HPDE6-E6E7 (cell line): ENCODE data around the gene BICRA.

Experiments
- DNase-seq: peaks from one replicate; pipeline ENCODE4 v3.0.0; 2011; ENCODE audit warnings: missing footprints; ENCODE audit errors: extremely low spot score

The BICRA gene

DNA sequence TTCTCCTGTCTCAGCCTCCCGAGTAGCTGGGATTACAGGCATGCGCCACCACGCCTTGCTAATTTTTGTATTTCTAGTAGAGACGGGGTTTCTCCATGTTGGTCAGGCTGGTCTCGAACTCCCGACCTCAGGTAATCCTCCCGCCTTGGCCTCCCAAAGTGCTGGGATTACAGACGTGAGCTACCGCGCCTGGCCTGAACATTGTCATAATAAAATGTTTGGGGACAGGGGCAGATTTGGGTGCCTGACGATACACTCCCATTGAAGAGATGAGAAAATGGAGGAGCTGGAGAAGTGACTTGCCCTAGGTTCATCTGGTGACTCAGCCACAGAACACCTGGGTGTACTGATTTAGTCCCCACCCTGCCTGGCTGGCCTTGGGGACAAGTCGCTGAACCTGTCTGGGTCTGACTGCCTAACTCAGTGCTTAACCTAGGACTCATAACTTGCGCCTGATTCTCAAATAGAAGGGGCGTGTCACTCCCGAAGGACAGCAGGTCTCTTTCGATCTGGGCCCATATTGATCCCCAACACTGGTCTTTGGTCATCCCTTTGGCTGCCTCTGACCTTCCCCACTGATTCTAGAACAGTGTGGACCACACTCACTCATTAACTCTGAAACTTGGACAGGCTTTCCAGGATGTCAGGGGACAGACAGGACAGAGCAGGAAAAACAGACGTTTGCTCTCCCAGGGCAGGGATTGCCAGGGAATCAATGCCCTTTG is 7.6 kb upstream of the BICRA start:
- DNase-seq = no peak

- no peak for DNase-seq
These were observed 5.0 kb upstream of the BICRA start for GRCh38 chr19:47603706-47604565.

DNA sequence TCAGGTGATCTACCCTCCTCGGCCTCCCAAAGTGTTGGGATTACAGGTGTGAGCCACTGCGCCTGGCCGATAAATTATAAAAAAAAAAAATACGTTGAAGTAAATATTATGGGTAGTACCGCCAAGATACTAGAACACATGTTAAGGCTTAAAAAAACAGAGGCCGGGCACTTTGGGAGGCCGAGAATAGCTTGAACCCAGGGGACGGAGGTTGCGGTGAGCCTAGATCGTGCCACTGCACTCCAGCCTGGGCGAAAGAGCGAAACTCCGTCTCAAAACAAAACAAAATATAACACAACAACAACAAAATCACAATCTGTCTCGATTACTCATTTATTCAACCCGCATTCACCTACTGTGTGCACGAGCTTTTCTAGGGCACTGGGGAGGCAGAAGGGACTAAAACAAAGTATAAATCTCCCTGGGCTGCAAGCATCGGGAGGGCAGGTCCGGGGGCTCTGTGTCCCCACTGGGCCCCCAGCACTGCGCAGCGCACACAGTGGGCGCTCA is 1.3 kb upstream of the BICRA start:
- no peak for DNase-seq

- peak; percentile 84 for DNase-seq
These were observed 638 bp upstream of the BICRA start for GRCh38 chr19:47608074-47608918.

- DNase-seq = no peak
These were observed 1.3 kb downstream of the BICRA start for GRCh38 chr19:47609906-47610894.

GRCh38 chr19:47610902-47611301 is 2.0 kb downstream of the BICRA start:
- no peak for DNase-seq

GRCh38 chr19:47613165-47614020 is 4.5 kb downstream of the BICRA start:
- no peak for DNase-seq

DNA sequence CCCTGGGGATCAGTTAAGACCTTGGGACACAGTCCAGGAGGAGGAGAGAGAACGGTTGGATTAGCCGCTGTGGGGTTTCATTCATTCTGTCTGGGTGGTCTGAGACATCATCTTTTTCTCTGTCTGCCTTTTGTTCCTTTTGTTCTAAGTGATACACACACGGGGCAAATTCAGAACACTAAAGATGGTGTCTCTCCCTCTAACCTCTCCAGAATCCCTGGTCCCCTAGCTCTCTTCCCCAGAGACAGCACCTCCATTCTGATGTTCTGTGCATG is 5.0 kb downstream of the BICRA start:
- no peak for DNase-seq

DNA sequence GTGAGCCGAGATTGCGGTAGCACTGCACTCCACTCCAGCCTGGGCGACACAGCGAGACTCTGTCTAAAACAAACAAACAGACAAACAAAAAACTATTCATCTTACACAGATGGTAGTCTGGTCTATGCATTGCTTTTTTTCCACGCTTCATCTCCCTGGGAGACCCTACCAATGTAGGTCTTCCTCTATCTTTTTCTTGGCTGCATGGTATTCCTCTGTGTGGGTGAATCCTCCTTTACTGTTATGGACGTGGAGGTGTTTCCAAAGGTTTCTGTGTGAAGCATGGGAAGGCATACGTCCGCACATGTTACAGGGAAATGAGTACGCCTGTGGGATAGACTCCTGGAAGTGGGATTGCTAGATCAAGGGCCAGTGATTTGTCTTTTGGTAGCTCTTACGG is 5.6 kb downstream of the BICRA start:
- DNase-seq = no peak

DNA sequence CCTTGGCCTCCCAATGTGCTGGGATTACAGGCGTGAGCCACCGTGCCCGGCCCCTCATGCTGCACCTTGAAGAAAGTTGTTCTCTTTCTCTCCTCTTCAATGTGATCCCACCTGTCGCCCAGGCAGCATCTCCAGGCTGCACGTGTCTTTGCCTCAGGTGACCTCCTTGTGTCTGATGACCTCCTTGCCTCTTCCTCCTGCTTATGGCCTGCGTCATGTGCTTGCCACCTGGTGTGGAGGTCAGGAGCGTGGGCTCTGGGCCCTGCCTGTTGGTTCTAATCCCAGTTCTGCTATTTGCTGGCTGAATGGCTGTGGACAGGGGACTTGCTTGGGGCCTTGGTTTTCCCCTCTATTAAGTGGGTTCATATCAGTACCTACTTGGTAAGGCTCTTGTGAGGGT is 6.3 kb downstream of the BICRA start:
- DNase-seq = no peak

GRCh38 chr19:47615714-47616113 is 6.8 kb downstream of the BICRA start:
- no peak for DNase-seq

DNA sequence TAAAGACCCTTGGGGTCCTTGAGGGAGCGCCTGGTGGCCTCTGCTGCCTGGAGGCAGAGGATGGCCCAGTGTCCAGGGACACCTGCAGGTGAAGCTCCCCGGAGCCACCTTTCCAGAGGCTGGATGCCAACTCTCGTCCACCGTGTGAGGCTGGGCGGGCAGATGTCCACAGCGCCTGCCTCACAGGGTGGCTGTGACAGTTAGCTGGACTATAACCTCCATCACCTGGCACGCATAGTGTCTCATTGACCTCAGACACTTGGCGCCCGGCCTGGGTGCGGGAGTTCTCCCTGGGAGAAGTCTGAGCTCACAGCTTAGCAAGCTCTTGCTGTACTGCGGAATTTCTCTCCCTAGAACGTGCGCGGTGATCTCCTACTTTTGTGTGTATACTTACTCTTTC is 9.8 kb downstream of the BICRA start:
- DNase-seq = no peak

DNA sequence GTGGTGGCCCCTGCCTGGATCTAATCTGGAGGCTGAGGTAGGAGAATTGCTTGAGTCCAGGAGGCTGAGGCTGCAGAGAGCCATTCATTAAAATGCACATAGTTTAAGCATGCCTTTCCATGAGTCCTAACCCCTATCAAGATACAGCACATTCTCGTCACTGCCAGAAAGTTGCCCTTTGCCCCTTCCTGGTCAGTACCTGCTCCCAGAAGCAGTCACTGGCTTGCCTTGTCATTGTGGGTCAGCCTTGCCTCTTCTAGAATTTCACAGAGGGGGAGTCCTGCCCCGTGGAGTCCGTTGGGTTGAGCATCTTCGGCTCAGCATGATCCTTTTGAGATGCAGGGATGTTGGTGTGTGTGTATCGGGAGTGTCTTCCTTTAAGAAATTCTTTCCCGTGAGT is 10.8 kb downstream of the BICRA start:
- DNase-seq = no peak

DNA sequence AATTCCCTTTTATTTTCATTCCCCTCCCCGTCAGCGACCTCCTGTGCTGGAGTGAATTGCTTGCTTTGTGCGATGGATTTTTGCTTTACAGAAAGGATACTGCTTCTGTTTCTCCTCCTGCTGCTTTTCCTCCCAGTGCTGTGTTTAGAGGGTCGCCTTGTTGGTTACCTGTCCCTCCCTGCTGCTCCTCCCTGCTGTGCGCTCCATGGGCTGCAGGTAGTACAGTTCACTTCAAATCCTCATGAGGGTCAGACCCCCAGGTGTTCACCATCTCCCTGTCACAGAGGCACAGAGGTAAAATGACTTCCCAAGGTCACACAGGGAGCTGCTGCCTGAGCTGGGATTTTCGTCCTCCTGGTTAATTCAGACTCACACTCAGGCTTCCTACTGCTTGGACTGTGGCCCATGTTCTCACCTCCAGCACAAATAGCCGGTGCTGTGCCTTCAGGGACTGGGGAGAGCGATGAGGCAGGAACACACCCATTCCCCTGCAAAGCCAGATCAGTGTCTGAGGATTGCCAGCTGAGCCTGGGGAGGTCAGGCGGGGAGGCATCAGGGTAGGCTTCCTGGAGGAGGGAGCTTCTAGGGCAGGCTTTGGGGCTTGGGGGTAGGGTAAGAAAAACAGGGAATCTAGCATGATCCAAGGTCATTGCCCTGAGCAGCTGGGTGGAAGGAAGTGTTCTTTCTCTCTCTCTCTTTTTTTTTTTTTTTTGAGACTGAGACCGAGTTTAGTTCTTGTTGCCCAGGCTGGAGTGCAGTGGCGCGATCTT is 14.4 kb downstream of the BICRA start:
- DNase-seq = no peak

DNA sequence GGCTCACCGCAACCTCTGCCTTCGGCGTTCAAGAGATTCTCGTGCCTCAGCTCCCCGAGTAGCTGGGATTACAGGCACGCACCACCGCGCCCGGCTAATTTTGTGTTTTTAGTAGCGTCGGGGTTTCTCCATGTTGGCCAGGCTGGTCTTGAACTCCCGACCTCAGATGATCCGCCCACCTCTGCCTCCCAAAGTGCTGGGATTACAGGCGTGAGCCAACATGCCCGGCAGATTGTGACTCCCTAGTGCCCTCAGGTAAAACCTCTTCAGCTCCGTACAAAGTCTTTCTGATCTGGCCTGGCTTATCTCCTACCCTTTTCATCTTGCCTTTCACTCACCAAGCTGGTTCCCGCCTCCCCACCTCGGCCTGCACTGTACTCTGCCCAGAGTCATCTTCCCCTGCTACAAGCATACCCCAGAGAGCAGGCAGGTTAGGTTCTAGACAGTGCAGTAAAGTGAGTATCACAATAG is 15.0 kb downstream of the BICRA start:
- peak; percentile 48 for DNase-seq

GRCh38 chr19:47625650-47626049 is 16.7 kb downstream of the BICRA start:
- no peak for DNase-seq

DNA sequence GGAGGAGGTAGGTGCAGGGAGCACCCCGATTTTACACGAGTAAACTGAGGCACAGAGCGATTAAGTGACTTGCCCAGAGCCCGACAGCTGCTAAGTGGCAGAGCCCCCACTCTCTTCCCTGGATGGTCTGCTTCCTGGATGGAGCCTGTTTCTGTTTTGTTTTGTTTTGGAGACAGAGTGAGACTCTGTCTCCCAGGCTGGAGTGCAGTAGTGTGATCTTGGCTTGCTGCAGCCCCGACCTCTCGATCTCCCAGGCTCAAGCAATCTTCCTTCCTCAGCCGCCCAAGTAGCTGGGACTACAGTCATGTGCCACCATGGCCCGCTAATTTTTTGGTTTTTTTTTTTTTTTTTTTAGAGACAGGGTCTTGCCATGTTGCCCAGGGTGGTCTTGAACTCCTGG is 17.3 kb downstream of the BICRA start:
- DNase-seq = no peak

GRCh38 chr19:47628078-47628771 is 19.3 kb downstream of the BICRA start:
- no peak for DNase-seq

DNA sequence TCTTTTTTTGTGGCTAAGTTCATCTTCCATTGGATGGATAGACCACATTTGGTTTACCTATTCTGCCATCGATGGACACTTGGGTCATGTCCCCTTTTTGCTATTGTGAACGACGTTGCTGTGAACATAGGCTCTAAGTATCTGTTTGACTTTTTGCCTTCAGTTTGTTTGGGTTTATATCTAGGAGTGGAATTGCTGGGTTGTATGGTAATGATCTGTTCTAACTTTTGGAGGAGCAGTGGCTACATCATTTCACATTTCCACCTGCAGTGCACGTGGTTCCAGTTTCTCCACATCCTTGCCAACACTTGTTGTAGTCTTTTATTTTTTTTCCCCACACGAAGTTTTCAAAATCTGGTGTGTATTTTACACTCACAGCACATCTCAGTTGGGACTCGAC is 21.7 kb downstream of the BICRA start:
- DNase-seq = no peak
